ELR (cell line): ENCODE data around the gene MTFR1L.

Experiments
- DNase-seq: peaks from one replicate; pipeline ENCODE4 v3.0.0-alpha.2; 2015; ENCODE audit warnings: low read depth

Gene MTFR1L

GRCh38 chr1:25819491-25820246 lies at the start of gene MTFR1L:
Gene MTFR1L, plus strand, starts transcription at chr1:25819954. Its CDS starts 3,151 bp downstream, at chr1:25823105.
- peak; percentile 80 for DNase-seq

DNA sequence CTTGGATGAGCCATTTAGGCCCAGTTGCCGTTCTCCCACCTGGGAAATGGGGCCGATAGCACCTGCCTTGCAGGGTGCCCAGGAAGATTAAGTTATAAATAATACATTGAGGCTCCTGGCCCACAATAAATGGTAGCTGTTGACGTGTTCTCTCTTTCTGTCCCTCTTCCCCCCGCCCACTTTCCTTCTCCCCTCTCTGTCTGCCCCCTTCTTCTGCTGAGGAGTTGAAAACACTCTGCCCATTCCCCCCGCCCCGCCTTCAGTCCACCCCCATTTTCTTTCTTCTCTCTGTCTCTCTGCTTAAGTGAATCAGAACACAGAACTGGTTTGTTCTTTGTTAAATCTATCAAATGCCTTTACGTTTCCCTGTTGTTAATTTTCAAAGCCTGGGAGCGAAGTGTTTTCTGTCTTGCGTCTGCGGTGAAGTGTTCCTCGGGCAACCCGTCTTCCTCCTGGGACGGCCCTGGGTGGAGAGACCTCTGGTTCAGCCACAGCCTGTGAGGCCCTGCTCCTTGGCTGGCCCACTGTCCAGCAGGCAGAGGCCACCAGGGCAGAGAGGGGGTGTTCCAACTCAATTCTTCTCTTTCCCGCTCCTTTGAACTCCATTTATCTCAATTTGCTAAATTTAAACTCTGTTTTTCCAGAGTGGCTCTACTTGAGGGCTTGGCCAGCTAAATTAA lies 49.1 kb upstream of the MTFR1L start:
- no peak for DNase-seq

DNA sequence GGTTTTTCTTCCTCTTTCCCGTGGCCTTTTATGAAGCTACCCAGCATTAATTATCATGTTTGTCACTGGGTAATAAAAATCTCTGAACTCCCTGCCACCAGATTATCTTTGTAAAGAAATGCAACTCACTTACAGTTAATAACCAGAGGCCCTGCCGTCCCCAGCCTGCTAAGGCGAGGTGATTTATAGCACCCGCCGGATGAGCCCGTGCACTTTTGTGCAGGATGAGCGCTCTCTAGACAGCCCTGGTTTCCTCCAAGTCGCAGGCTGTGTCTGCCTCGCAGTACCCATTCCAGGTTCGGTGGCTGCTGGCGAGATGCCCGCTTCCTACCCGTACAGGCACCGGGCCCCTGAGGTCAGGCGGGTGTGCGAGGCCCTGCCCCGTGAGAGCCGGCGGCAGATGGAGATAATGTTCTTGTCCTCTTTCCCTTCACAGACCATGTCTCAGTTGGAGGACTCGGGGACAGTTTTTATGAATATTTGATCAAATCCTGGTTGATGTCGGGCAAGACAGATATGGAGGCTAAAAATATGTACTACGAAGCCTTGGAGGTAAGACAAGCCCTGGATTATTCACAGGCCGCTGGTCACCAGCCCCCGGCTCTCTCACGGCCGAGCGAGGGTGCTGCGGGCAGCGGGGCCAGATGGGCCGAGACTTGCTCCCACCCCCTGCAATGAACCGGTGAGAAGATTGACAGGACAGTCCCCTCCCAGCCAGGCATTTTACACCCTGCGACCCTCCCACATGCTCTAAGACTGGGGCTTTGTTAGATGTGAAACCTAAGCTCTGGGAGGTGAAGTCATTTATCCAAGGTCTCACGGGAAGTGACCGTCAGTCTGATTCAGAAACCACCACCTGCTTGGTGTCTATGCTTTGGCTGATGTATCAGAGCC lies 48.3 kb upstream of the MTFR1L start:
- DNase-seq = no peak

GRCh38 chr1:25772164-25772563 lies 47.6 kb upstream of the MTFR1L start:
- DNase-seq = no peak

DNA sequence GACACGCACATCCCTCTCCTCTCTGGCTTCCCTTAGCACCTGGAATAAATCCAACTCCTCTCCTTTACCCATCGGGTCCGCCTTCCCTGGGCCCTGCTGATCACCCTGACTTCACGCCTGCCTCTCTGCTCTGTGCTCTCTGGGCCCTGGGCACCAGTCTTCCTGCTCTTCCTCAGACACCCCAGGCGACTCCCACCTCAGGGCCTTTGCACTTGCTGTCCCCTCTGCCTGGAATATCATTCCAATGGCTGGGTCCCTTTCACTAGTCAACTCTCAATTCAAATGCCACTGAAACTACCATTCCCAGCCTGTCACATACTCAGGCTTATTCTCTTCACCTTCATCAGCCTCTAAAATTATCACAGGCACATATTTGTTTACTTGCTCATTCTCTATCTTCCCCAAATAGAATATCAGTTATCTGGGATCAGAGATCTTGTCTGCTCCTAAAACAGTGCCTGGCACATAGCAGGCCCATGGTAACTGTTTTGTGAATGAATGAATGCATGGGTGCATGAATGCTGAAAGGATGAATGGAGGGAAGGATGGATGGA lies 47.0 kb upstream of the MTFR1L start:
- no peak for DNase-seq

DNA sequence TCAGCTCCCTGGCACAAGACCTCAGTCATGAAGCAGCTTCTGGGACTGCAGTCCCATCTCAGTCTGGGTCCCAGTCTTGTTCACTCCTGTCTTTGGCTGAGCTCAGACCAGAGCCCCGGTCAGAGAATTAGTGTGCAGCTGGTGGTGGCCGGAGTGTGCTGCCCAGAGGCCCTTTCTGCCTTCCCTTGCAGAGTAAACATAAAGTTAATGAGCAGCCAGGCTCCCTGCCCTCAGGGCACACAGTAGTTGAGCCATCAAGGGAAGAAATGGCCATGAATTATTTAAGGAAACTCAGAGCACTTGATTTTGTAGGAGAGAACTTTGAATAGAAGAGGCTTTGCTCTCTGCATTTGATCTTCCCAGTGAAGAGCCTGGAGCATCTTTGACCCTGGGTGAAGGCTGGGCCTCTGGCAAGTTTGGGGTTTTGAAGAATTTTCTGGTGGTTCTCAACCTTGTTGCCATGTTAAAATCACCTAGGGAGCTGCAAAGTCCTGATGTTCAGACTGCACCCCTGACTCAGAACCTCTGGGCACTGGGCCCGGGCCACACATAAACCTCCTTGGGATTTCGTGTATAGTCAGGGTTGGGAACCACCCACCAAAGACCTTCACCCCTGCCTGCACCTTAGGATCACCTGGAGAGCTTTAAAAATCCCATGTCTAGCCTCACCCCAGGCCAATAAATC lies 46.2 kb upstream of the MTFR1L start:
- peak; percentile 60 for DNase-seq

DNA sequence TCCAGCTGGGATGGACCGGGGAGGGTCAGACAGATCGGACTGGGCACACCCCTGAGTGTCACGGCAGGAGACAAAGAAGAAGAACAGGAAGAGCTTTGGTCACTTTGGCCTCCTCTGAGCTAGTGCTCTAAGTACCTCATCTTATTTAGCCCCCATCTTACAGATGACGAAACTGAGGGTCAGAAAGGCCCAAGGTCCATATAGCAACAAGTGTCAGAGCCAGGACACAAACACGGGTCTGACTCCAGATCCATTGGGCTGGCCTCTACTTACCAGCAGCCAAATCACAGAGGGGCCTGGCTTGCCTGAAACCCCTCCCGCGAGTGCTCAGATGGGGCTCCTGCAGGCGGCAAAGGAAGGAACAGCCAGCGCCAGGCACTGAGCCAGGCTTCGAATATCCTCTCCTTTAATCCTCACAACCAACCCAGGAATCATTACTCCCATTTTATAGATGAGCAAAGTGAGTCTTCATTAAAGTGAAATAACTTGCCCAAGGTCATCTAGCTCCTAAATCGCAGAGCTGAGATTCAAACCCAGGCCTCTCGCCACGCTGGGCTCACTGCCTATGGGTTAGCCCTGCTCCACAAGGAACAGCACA lies 45.4 kb upstream of the MTFR1L start:
- DNase-seq = no peak

DNA sequence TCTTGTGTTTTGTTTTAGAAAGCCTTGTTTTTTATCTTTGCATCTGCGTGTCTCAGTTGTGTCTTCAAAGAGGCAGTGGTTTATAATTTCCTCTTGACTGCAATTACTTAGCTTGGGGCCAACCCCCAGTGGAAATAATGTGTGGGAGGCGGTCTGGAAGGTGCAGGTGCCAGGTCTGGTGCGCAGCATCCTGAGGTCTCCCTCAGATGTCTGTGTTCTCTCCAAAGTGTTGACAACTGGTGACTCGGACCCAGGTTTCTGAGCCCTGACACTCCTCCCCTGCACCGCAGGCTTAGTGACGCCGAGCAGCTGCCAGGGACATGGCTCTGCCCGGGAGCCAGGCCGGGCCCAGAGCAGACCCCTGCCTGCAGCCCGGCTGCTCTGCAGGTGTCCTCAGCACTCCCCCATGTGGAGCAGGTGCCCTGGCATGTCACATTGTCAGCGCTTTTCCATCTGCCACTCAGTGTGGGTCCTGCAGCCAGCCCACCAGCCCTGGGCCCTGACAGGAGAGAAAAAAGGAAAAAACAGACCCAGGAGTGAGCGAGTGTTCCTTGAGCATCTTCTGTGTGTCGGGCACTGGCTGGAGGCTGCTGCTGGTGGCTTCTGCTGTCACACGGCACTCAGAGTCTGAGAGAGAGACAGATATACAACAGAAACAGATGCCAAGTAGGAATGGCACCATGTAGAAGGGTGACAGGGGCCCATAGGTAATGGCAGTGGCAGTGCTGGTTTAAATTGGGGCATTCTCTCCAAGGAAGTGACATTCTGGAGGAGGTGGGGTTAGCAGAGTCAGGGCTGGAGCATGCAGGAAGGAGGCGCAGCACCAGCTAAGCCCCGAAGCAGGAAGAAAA lies 44.6 kb upstream of the MTFR1L start:
- no peak for DNase-seq

DNA sequence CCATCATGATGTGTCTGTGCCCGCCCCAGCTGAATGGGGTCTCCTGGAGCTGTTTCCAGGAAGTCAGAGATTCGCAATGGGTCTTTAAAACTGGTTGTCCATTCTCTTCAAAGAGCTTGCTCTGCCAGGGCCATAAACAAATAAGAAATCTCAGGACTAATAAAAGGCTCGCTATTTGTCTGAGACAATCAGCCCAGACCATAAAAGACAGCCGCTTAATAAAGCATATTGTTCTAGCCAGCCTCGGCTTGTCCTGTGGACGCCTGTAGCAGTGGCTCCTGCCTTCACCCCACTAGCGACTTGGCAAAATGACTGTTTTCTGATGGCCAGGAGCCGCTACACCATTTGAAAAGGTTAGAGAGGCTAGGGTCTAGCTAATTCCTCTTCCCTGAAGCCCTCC lies 40.4 kb upstream of the MTFR1L start:
- DNase-seq = no peak

GRCh38 chr1:25779894-25780293 lies 39.9 kb upstream of the MTFR1L start:
- DNase-seq = no peak

GRCh38 chr1:25780318-25781129 lies 39.2 kb upstream of the MTFR1L start:
- no peak for DNase-seq

DNA sequence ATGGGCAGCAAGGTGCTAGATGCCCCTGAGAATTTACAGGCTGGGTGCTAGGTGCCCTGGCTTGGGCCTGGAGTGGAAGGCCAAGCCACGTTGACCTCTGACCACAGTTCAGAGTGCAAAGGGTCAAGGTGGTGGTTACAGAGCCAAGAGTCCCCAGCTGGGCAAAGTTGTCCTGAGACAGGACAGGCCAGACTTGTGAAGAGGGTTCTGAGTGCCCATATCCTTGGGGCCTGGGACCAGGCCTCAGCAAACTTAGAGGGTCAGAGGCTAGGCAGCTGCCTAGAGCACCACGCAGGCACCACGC lies 38.7 kb upstream of the MTFR1L start:
- DNase-seq = no peak

DNA sequence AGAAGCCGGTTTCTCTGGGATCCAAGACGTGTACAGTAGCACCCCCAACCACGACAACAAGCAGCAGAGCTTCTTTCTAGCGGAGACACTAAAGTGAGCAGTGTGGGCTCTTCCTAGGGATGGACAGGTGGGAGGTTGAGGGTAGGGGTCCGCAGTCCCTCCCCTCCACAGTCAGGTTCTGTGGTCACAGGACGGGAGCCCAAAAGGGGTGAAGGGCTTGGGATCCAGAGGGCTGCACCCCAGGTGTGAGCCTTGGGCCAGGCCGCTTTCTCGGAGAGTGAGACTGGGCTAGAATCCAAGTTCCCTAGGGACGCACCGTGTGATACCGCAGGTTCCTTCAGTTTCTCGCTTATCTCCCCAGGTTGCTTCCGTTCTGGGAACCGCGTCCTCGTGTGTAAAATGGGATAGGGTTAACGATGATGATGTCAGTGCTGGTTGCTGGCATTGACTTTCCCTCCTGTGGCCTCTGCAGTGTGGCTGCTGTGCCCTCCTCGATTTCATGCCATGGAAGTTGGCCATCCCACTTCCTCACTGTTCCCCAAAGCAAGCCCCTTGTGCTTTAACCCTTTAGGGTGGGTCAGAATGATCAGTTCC lies 37.0 kb upstream of the MTFR1L start:
- no peak for DNase-seq

- DNase-seq = peak; percentile 37
Measured at GRCh38 chr1:25784575-25785051, 35.1 kb upstream of the MTFR1L start.

DNA sequence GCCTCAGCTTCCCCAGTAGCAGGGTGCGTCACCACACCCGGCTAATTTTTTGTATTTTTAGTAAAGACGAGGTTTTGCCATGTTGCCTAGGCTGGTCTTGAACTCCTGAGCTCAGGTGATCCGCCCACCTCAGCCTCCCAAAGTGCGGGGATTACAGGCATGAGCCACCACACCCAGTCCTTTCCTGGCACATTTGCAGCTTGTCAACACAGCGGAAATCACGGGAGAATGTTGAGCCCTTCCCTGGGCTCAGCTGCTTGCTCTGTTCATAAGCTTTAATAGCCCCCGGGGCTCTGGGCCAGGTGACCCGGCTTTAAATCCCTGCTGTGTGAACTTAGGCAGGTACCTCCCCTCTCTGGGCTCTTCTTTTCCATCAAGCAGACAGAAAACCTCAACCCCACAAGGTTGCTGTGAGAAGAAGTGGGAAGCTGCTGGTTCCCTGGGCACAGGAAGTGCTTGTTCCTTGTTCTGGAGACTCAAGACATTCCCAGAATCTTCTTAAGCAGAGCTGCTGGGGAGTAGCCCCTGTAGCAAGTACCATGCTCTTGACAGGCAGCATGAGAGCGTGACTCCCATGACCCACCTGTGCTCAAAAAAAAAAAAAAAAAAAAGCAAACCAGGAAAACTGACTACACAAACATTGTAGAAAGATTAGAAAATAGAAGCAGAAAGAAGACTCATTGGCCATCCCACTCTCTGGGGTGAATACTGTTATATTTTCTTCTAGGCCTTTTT lies 34.3 kb upstream of the MTFR1L start:
- no peak for DNase-seq

DNA sequence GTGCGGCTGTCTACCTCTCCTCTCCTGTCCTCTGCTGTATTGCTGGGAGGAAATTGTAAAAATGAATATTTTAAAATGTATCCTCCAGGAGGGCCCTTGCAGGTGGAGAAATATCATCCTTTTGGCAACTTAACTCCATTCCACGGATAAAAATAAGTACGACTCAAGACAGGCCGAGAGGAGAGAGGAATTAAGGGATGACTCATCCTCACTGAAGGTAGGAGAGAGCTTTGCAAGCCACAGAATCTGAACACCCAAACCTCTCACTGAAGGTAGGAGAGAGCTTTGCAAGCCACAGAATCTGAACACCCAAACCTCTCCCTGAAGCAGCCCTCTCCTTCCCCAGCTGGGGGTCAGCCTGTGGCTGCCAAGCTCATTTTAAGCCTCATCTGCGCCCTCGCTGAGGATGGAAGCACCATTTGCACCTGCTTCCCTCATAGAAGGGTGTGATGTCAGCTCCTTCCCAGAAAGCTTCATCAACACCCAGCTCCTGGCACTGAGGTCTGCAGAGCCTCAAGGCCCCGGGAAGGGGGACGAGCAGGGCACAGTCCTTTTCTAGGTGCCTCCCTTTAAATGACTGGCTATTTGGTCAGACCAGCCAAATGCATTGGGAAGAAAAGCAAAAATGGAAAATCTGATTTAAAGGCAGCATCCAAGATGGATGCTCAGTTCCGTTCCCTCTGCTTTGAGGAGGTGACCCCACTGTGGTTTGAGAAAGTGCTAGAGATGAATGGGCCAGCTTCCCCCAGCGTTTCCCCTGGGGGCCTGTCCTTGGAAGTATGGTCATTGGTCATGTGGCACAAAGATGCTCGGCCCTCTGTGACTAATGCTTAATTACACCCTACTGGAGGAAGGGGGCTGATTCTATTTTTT lies 32.6 kb upstream of the MTFR1L start:
- peak; percentile 67 for DNase-seq

DNA sequence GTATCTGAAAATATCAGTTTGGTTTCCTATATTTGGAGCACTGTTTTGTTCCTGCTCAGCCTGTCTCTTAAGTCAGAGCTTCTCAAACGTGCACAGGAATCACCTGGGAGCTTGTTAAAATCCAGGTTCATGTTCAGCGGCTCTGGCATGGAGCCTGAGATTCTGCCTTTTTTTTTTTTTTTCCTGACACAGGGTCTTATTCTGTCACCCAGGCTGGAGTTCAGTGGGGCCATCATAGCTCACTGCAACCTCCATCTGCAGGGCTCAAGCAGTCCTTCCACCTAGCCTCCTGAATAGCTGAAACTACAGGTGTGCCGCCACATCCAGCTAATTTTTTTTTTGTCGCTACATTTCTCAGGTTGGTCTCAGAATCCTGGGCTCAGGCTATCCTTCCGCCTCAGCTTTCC lies 32.0 kb upstream of the MTFR1L start:
- DNase-seq = no peak
